Measurements from ENCODE around the gene CYP27B1. TPM values are rescaled to one million over a fixed set of nuclear protein-coding genes. Genes with fewer than 3 reads are reported as not detected.

CYP27B1 gene
- total RNA-seq, 4 donors from 2014 or later = not detected

GRCh38 chr12:57720606-57721595 lies 46.0 kb downstream of the CYP27B1 start:
- TF ChIP-seq POLR2A (IDR thresholded peaks at IDR 0.05) (no peak), CTCF (IDR thresholded peaks at IDR 0.05 in 4 of 5, conservative IDR thresholded peaks at IDR 0.05 in 1 of 5) (no peak)
- Histone ChIP-seq H3K36me3 (peaks cover 5 to 51% of the 10 kb centered on the region in 2 donors), H3K4me1 (peaks cover 2 to 7% of the 10 kb centered on the region in 2 donors), H3K9me3 (no peaks in the 10 kb centered on the region), H3K27ac (no peak overlapping the region), H3K4me3 (no peak overlapping the region), H3K27me3 (peaks cover 8 to 17% (median 17%) of the 10 kb centered on the region in 3 donors)
- no peak for ATAC-seq
- intact Hi-C loops (cut with DNase I; ENCODE audit: low total_unique reads) (no loop called here), in situ Hi-C loops (cut with MboI; ENCODE audit: low sequenced_read_pairs in 4 of 4) (no loop called here)
- DNase-seq = no peak

GRCh38 chr12:57719777-57720605 lies 46.9 kb downstream of the CYP27B1 start:
- ATAC-seq (no peak), DNase-seq (no peak)
- in situ Hi-C loops (cut with MboI; ENCODE audit: low sequenced_read_pairs in 4 of 4) (no loop called here), intact Hi-C loops (cut with DNase I; ENCODE audit: low total_unique reads) (no loop called here)
- Histone ChIP-seq H3K4me1 (no peaks in the 10 kb centered on the region), H3K27ac (no peak overlapping the region), H3K27me3 (peaks cover 3 to 8% (median 8%) of the 10 kb centered on the region in 3 donors), H3K36me3 (peaks cover 5 to 59% of the 10 kb centered on the region in 2 donors), H3K4me3 (no peak overlapping the region), H3K9me3 (no peaks in the 10 kb centered on the region)
- TF ChIP-seq CTCF (IDR thresholded peaks at IDR 0.05 in 4 of 5, conservative IDR thresholded peaks at IDR 0.05 in 1 of 5) (no peak), POLR2A (IDR thresholded peaks at IDR 0.05) (no peak)

- no peaks in the 10 kb centered on the region for H3K9me3 ChIP-seq
- ATAC-seq (no peak), DNase-seq (no peak)
- peaks cover 5 to 59% of the 10 kb centered on the region in 2 donors for H3K36me3 ChIP-seq
- intact Hi-C loops (cut with DNase I; ENCODE audit: low total_unique reads) (no loop called here), in situ Hi-C loops (cut with MboI; ENCODE audit: low sequenced_read_pairs in 4 of 4) (no loop called here)
- no peaks in the 10 kb centered on the region for H3K27me3 ChIP-seq
- no peak for TF ChIP-seq CTCF (IDR thresholded peaks at IDR 0.05 in 4 of 5, conservative IDR thresholded peaks at IDR 0.05 in 1 of 5)
- no peak for TF ChIP-seq POLR2A (IDR thresholded peaks at IDR 0.05)
- no peaks in the 10 kb centered on the region for H3K4me1 ChIP-seq
- H3K4me3 ChIP-seq = no peak overlapping the region
- H3K27ac ChIP-seq = no peak overlapping the region
Observed at GRCh38 chr12:57718641-57719528, 48.0 kb downstream of the CYP27B1 start.

Data from gastrocnemius medialis (tissue), 4 donors.